ENCODE data around the gene ZC3H8.

GRCh38 chr2:112195167-112195766, 59.6 kb downstream of the ZC3H8 start:
- TF ChIP-seq CTCF (IDR thresholded peaks at IDR 0.05; ENCODE audit: low read depth, low read length, poor library complexity, severe bottlenecking) (no peak), EZH2phosphoT487 (IDR thresholded peaks at IDR 0.05; ENCODE audit: borderline replicate concordance, low read length) (no peak)
